GM19043 (cell line): Measurements from ENCODE around the gene CLDN6.
"Not testable (repeated sequence)": the region's sequence is repeated elsewhere in the genome, so short reads cannot be mapped to it uniquely, and the experiment has no call there.

Experiments
- ATAC-seq: cut with Tn5 transposase; IDR thresholded peaks from one replicate; pipeline ENCODE4 v1.9.1; 2021; ENCODE audit warnings: low read depth; ENCODE audit not compliant: unreplicated experiment

The CLDN6 gene

DNA sequence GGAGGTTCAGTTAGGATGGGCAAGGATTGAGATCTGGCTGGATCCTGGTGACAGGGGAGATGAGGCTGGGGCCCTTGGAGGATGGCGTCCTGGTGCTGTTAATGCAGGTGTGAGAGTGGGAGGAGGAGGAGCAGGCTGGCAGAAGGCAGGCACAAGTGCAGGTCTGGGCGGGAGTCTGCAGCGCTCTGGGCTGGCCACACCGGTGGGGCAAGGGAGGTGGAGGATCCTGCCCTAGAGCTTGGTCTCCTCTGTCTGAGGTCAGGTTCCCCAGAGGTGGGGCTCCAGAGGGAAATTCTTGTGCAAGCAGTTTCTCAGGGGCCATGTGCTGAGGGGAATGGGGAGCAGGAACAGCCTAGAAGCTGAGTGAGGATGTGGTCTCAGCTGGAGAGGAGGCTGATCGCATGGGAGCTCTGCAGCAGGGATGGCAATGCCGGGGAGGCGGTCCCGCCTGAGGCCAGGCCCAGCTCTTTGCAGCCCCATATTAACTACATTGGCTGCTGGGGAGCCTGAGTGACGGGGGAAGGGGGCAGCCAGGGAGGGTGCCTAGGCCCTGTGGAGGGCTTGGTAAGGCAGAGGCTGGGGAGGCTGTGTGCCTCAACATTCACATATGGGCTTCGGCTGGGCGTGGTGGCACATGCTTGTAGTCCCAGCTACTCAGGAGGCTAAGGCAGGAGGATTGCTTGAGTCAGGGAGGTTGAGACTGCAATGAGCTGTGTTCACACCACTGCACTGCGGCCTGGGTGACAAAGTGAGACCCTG, 34.8 kb upstream of the CLDN6 start:
- ATAC-seq: not testable (repeated sequence)

GRCh38 chr16:3051494-3051893, 33.5 kb upstream of the CLDN6 start:
- no peak for ATAC-seq

DNA sequence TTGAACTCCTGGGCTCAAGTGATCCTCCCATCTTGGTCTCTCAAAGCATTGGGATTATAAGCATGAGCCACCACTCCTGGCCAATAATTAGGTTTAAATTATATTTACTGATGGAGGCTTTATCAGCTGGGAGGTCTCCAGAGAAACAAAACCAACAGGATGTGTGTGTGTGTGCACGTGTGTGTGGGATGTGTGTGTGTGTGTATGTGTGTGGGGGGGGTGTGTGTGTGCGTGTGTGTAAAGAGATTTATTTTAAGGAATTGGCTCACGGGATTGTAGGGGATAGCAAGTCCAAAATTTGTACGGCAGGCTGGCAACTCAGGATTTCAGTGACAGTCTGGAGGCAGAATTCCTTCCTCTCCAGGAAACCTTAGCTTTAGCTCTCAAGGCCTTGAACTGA, 33.0 kb upstream of the CLDN6 start:
- no peak for ATAC-seq

DNA sequence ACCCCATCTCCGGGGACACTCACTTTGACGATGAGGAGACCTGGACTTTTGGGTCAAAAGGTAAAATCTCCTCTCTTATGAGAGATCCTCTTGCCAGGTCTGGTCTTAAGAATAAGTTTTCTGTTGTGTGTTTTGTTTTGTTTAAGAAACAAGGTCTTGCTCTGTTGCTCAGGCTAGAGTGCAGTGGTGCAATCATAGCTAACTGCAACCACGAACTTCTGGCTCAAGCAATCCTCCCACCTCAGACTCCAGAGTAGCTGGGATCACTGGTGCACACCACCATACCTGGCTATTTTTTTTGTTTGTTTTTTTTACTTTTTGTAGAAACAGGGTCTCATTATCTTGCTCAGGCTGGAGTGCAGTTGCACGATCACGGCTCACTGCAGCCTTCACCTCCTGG, 32.5 kb upstream of the CLDN6 start:
- no peak for ATAC-seq

- ATAC-seq: no peak
Observed at GRCh38 chr16:3049921-3050481, 32.0 kb upstream of the CLDN6 start.

DNA sequence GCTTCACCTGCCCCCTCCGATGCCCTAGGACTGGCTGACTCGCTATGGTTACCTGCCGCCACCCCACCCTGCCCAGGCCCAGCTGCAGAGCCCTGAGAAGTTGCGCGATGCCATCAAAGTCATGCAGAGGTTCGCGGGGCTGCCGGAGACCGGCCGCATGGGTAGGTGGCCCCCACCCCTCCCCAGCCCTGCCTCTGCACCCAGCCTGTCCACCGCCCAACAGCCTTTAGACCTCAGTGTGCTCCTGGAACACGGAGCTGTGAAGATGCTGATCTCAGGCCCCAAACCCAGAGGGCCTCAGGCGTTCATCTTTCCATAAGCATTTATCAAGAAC, 29.4 kb upstream of the CLDN6 start:
- ATAC-seq: no peak

- no peak for ATAC-seq
Observed at GRCh38 chr16:3046641-3047386, 28.8 kb upstream of the CLDN6 start.

GRCh38 chr16:3045758-3046640, 28.0 kb upstream of the CLDN6 start, which contains the start of gene MMP25:
MMP25 (plus strand) TSS chr16:3046561; CDS start chr16:3046918, 357 bp downstream.
- no peak for ATAC-seq

DNA sequence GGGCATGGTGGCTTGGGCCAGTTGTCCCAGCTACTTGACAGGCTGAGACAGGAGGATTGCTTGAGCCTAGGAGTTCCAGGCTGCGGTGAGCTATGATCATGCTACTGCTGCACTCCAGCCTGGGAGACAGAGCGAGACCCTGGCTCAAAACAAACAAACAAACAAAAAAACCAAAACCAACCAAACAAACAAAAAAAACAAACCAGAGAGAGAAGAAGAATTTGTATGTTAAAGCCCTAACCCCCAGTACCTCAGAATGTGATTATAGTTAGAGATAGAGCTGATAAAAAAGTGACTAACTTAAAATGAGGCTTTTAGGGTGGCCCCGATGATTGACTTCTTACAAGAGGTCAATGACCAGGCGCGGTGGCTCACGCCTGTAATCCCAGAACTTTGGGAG, 26.7 kb upstream of the CLDN6 start:
- no peak for ATAC-seq

DNA sequence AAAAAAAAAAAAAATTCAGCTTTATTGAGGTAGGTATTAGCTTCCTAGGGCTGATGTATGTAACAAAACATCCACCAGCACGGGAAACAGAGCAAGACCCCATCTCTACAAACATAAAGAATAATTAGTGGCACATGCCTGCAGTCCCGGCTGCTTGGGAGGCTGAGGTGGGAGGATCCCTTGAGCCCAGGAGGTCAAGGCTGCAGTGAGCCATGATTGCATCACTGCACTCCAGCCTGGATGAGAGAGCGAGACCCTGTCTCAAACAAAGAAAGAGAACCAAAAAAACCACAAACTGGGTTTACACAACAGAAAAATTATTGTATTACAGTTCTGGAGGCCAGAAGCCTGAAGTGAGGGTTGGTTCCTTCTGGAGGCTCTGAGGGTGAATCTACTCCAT, 24.4 kb upstream of the CLDN6 start:
- ATAC-seq: no peak

DNA sequence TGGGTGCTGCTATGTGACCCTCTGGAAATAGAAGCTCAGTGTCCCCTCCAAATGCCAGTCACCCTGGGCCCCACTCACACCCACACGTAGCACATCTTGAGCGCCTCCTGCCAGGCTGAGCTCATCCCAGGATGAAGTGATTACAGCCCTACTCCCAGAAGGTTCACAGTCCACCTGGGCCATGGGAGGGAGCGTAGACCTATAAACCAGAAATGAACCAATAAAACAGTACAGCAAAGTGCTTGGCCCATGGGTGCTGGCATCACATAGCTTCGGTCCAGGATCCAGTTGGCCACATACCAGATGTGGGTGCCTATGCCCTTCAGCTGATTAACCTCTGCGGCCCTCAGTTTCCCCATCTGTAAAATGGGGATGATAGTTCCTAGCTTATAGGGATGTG, 20.9 kb upstream of the CLDN6 start:
- no peak for ATAC-seq

GRCh38 chr16:3038256-3038655, 20.3 kb upstream of the CLDN6 start:
- ATAC-seq: no peak

GRCh38 chr16:3036726-3037315, 18.8 kb upstream of the CLDN6 start, which contains the start of gene BICDL2:
BICDL2 (minus strand) TSS chr16:3036944; CDS start chr16:3035496, 1,448 bp downstream.
- no peak for ATAC-seq

- ATAC-seq: no peak
Observed at GRCh38 chr16:3035972-3036725, 18.2 kb upstream of the CLDN6 start.

DNA sequence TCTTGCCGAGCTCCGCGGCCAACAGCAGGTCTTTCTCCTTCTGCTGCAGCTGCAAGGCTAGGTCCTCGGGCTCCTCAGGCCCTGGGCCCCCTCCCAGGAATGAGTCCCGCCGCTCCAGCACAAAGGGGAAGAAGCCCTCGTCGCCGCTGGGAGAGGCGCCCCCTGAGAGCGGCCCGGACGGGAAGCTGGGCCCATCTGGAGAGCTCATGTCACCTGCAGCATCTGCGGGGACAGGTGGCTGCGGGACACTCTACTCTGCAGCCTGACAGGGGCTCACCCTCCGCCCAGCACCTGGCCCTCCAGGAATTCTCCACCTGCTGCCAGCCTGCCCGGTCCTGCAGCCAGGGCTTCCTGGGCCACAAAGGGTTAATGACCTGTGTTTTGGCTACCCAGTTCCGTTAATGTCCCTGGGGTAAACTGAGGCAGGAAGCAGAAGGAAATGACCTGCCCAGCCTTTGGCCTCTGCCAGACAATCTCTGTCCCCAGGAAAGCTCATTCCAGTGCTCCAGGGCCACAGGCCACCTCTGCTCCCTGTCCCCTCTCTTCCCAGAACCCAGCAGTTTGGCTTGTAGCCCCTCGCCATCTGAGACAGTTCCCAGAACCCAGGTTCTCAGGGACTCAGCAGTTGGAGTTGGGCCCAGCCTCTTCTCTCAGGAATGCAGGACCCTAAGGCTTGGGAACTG, 17.4 kb upstream of the CLDN6 start:
- ATAC-seq: no peak

- no peak for ATAC-seq
Observed at GRCh38 chr16:3032624-3033023, 14.6 kb upstream of the CLDN6 start.

GRCh38 chr16:3030222-3031212, 12.5 kb upstream of the CLDN6 start:
- no peak for ATAC-seq
